PC-3 (cell line): ENCODE measurements around the gene TAF7.

Source experiments
- EZH2 ChIP-seq: fragments of 300-600 bp; sonication (generic); IDR thresholded peaks from one replicate; pipeline ENCODE4 v1.6.1; 2017; ENCODE audit warnings: antibody characterized with exemption, mild to moderate bottlenecking, low read length; ENCODE audit not compliant: unreplicated experiment
- EZH2phosphoT487 ChIP-seq: fragments of 300-600 bp; sonication (generic); IDR thresholded peaks from 2 replicates; pipeline ENCODE4 v1.6.1; 2018; ENCODE audit warnings: mild to moderate bottlenecking, antibody characterized with exemption, low read length, borderline replicate concordance
- TF ChIP-seq, protein P1 (sequence below): fragments of 300-600 bp; sonication (generic); conservative IDR thresholded peaks from 2 replicates; pipeline ENCODE4 v1.5.1; 2017; ENCODE audit warnings: antibody characterized with exemption, low read depth, mild to moderate bottlenecking, low read length

DNA sequence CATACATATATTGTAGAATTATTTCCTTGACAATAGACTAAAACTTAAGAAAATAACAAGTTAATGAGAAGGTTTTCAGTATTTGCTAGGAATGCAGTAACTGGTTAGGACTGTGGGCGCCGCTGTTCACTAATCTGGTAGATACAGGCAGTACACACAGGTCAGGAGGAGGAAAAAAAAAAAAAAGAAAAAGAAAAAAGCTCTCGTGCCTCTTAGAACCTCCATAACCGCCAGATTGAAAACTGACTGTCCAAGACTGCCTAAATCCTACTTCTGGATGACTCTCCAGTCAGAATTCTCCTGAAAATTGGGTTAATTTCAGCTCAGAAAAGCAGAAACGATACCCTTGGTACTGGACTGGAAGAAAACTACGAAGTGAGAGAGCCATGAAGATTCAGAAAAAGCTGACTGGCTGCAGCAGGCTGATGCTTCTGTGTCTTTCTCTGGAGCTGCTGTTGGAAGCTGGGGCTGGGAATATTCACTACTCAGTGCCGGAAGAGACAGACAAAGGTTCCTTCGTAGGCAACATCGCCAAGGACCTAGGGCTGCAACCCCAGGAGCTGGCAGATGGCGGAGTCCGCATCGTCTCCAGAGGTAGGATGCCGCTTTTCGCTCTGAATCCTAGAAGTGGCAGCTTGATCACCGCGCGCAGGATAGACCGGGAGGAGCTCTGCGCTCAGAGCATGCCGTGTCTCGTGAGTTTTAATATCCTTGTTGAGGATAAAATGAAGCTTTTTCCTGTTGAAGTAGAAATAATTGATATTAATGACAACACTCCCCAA is 9.9 kb upstream of the TAF7 start, which contains the start of gene PCDHGA1:
- TF ChIP-seq, protein P1, sequence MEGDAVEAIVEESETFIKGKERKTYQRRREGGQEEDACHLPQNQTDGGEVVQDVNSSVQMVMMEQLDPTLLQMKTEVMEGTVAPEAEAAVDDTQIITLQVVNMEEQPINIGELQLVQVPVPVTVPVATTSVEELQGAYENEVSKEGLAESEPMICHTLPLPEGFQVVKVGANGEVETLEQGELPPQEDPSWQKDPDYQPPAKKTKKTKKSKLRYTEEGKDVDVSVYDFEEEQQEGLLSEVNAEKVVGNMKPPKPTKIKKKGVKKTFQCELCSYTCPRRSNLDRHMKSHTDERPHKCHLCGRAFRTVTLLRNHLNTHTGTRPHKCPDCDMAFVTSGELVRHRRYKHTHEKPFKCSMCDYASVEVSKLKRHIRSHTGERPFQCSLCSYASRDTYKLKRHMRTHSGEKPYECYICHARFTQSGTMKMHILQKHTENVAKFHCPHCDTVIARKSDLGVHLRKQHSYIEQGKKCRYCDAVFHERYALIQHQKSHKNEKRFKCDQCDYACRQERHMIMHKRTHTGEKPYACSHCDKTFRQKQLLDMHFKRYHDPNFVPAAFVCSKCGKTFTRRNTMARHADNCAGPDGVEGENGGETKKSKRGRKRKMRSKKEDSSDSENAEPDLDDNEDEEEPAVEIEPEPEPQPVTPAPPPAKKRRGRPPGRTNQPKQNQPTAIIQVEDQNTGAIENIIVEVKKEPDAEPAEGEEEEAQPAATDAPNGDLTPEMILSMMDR = peak; percentile 49
- TF ChIP-seq EZH2 (no peak), EZH2phosphoT487 (no peak)
